ENCODE measurements around the gene PREX1. TPM values are rescaled to one million over a fixed set of nuclear protein-coding genes. Genes with fewer than 3 reads are reported as not detected.
"Not testable (repeated sequence)": the region's sequence is repeated elsewhere in the genome, so short reads cannot be mapped to it uniquely, and the experiment has no call there.

The PREX1 gene
- total RNA-seq, 1 donor from 2014 or later, result 2.9 TPM

GRCh38 chr20:48846516-48847492, 19.0 kb upstream of the PREX1 start:
- no peaks in the 10 kb centered on the region for H3K4me1 Mint-ChIP-seq (ENCODE audit: low read depth)
- no peaks in the 10 kb centered on the region for H3K36me3 Mint-ChIP-seq (ENCODE audit: insufficient read depth)
- H3K9me3 Mint-ChIP-seq (ENCODE audit: low read depth), result no peaks in the 10 kb centered on the region
- TF ChIP-seq CTCF (IDR thresholded peaks at IDR 0.05; ENCODE audit: unreplicated experiment), result no peak
- peak overlapping the region; percentile 63 for H3K27ac Mint-ChIP-seq
- H3K4me3 Mint-ChIP-seq (ENCODE audit: low read depth), result no peak overlapping the region
- DNase-seq (ENCODE audit: low spot score, unreplicated experiment), result no peak
- peaks cover 31% of the 10 kb centered on the region for H3K27me3 Mint-ChIP-seq

GRCh38 chr20:48845721-48846306, 18.0 kb upstream of the PREX1 start:
- Mint-ChIP-seq H3K27me3 (peaks cover 31% of the 10 kb centered on the region), H3K27ac (no peak overlapping the region), H3K9me3 (ENCODE audit: low read depth) (no peaks in the 10 kb centered on the region), H3K4me1 (ENCODE audit: low read depth) (no peaks in the 10 kb centered on the region), H3K36me3 (ENCODE audit: insufficient read depth) (no peaks in the 10 kb centered on the region), H3K4me3 (ENCODE audit: low read depth) (no peak overlapping the region)
- no peak for TF ChIP-seq CTCF (IDR thresholded peaks at IDR 0.05; ENCODE audit: unreplicated experiment)
- DNase-seq (ENCODE audit: low spot score, unreplicated experiment), result no peak

GRCh38 chr20:48844996-48845395, 17.2 kb upstream of the PREX1 start:
- DNase-seq (ENCODE audit: low spot score, unreplicated experiment), result no peak
- peaks cover 31% of the 10 kb centered on the region for H3K27me3 Mint-ChIP-seq
- H3K27ac Mint-ChIP-seq, result no peak overlapping the region
- no peaks in the 10 kb centered on the region for H3K4me1 Mint-ChIP-seq (ENCODE audit: low read depth)
- no peak for TF ChIP-seq CTCF (IDR thresholded peaks at IDR 0.05; ENCODE audit: unreplicated experiment)
- no peak overlapping the region for H3K4me3 Mint-ChIP-seq (ENCODE audit: low read depth)
- no peaks in the 10 kb centered on the region for H3K9me3 Mint-ChIP-seq (ENCODE audit: low read depth)
- H3K36me3 Mint-ChIP-seq (ENCODE audit: insufficient read depth), result no peaks in the 10 kb centered on the region

GRCh38 chr20:48843896-48844295, 16.1 kb upstream of the PREX1 start:
- H3K4me1 Mint-ChIP-seq (ENCODE audit: low read depth); H3K36me3 Mint-ChIP-seq (ENCODE audit: insufficient read depth); H3K4me3 Mint-ChIP-seq (ENCODE audit: low read depth); H3K9me3 Mint-ChIP-seq (ENCODE audit: low read depth); DNase-seq (ENCODE audit: low spot score, unreplicated experiment); H3K27ac Mint-ChIP-seq: not testable (repeated sequence)
- H3K27me3 Mint-ChIP-seq, result peaks cover 31% of the 10 kb centered on the region

- Mint-ChIP-seq H3K27me3 (peaks cover 31% of the 10 kb centered on the region), H3K4me1 (ENCODE audit: low read depth) (no peaks in the 10 kb centered on the region), H3K9me3 (ENCODE audit: low read depth) (no peaks in the 10 kb centered on the region), H3K27ac (no peak overlapping the region), H3K36me3 (ENCODE audit: insufficient read depth) (no peaks in the 10 kb centered on the region), H3K4me3 (ENCODE audit: low read depth) (no peak overlapping the region)
- DNase-seq (ENCODE audit: low spot score, unreplicated experiment), result no peak
- TF ChIP-seq CTCF (IDR thresholded peaks at IDR 0.05; ENCODE audit: unreplicated experiment), result no peak
These were observed 15.4 kb upstream of the PREX1 start for GRCh38 chr20:48843057-48843806.

Data from progenitor cell of endocrine pancreas (in vitro differentiated cells).